HepG2 (cell line): ENCODE data around the gene CHD2. TPM values are rescaled to one million over a fixed set of nuclear protein-coding genes. Genes with fewer than 3 reads are reported as not detected.

Experiments
- ATAC-seq: fragments of 200-7000 bp; cut with Tn5 transposase; 3 replicates; pipeline ENCODE4 v1.9.1; 2020; ENCODE audit warnings: mild to moderate bottlenecking, moderate library complexity
- BruUV-seq: library from RNA; stranded (reverse); fragments of 400-500 nt; replicated peaks from 2 replicates; lab custom pipeline; 2021; lab: Mats Ljungman, UMichigan
- CTCF ChIA-PET: fragments of 300-600 bp; formaldehyde crosslinking; extraction: SDS; loops from one replicate; lab custom pipeline; 2021; ENCODE audit warnings: low total read pairs, inconsistent platforms, low intra/inter-chr PET ratio; lab: Yijun Ruan, JAX
- POLR2A ChIA-PET: fragments of 350-600 bp; sonication (Branson Sonifier 250); formaldehyde crosslinking; loops from one replicate; lab custom pipeline; 2020; ENCODE audit warnings: antibody characterized with exemption, inconsistent platforms; lab: Yijun Ruan, JAX
- DNase-seq: peaks from one replicate; pipeline ENCODE4 v3.0.0-alpha.2; 2015; ENCODE audit warnings: low spot score
- FAIRE-seq: peaks from 3 replicates; lab custom pipeline; 2011; peaks lifted over from hg19 to GRCh38; lab: Jason Lieb, UNC
- H2AFZ ChIP-seq: one replicate; pipeline ENCODE4 v1.6.1; 2011; ENCODE audit warnings: low read length, inconsistent platforms
- H3K27ac ChIP-seq: fragments of 300-600 bp; 3 replicates; pipeline ENCODE4 v1.8.0; 2011; ENCODE audit warnings: mixed run types, mild to moderate bottlenecking, mixed read lengths, low read length, inconsistent platforms; ENCODE audit not compliant: insufficient read depth; ENCODE audit errors: extremely low read length
- H3K27me3 ChIP-seq, 2 experiments: fragments of 200-600 bp in 1 of 2; 2 replicates in 1 of 2; 3 replicates in 1 of 2; pipeline versions ENCODE4 v1.6.0 to v1.8.0; 2011; ENCODE audit warnings: low read length in 2 of 2, mild to moderate bottlenecking in 2 of 2, moderate library complexity in 2 of 2, inconsistent platforms in 1 of 2; ENCODE audit not compliant: insufficient read depth in 2 of 2, control insufficient read depth in 1 of 2
- H3K36me3 ChIP-seq, 2 experiments: fragments of 200-600 bp in 1 of 2; replicated peaks in 1 of 2; 2 replicates in 1 of 2; 3 replicates in 1 of 2; pipeline versions ENCODE4 v1.5.1 to v1.8.0; 2011; ENCODE audit warnings: low read length in 2 of 2, inconsistent platforms in 1 of 2; ENCODE audit not compliant: insufficient read depth in 2 of 2, control insufficient read depth in 1 of 2
- H3K4me1 ChIP-seq: 2 replicates; pipeline ENCODE4 v1.5.1; 2012; ENCODE audit warnings: low read length, inconsistent platforms; ENCODE audit not compliant: insufficient read depth
- H3K4me2 ChIP-seq: 2 replicates; pipeline ENCODE4 v1.6.0; 2011; ENCODE audit warnings: low read depth, low read length, inconsistent platforms
- H3K4me3 ChIP-seq, 3 experiments: fragments of 200-600 bp in 1 of 3; sonication (generic), shearing (Covaris generic) in 1 of 3; replicated peaks in 1 of 3; 2 replicates each; pipeline ENCODE4 v1.5.1; 2011 to 2016; ENCODE audit warnings: low read length in 3 of 3, inconsistent platforms in 2 of 3, low read depth in 2 of 3, mild to moderate bottlenecking in 2 of 3, control low read depth in 1 of 3, mixed read lengths in 1 of 3; ENCODE audit not compliant: insufficient read depth in 1 of 3
- H3K79me2 ChIP-seq: one replicate; pipeline ENCODE4 v1.6.1; 2011; ENCODE audit warnings: low read length, inconsistent platforms; ENCODE audit not compliant: insufficient read depth
- H3K9ac ChIP-seq: 2 replicates; pipeline ENCODE4 v1.6.0; 2011; ENCODE audit warnings: mild to moderate bottlenecking, low read depth, low read length, inconsistent platforms; ENCODE audit not compliant: insufficient read depth
- H3K9me3 ChIP-seq: 2 replicates; pipeline ENCODE4 v1.5.1; 2012; ENCODE audit warnings: mild to moderate bottlenecking, low read length
- H4K20me1 ChIP-seq: 2 replicates; pipeline ENCODE4 v1.6.0; 2011; ENCODE audit warnings: inconsistent platforms, mild to moderate bottlenecking, low read length, moderate library complexity; ENCODE audit not compliant: insufficient read depth
- JUN ChIP-seq: sonication (generic); formaldehyde crosslinking; IDR thresholded peaks from 2 replicates; pipeline ENCODE4 v1.4.0; 2020; ENCODE audit warnings: mild to moderate bottlenecking, missing genetic modification reagents
- KAT7 ChIP-seq: IDR thresholded peaks from 2 replicates; pipeline ENCODE4 v1.6.1; 2018; ENCODE audit warnings: borderline replicate concordance, missing compliant biosample characterization
- PAX8 ChIP-seq: sonication (generic); formaldehyde crosslinking; IDR thresholded peaks from 2 replicates; pipeline ENCODE4 v1.8.0; 2022; ENCODE audit warnings: mild to moderate bottlenecking, missing genetic modification reagents, borderline replicate concordance
- PBX2 ChIP-seq: IDR thresholded peaks from 2 replicates; pipeline ENCODE4 v1.6.1; 2016; ENCODE audit warnings: control low read depth
- POLR2G ChIP-seq: fragments of 200-400 bp; formaldehyde crosslinking; IDR thresholded peaks from 2 replicates; pipeline ENCODE4 v1.6.1; 2018; ENCODE audit warnings: mild to moderate bottlenecking, low read depth, low read length, moderate library complexity
- SALL1 ChIP-seq: sonication (generic); formaldehyde crosslinking; IDR thresholded peaks from 2 replicates; pipeline ENCODE4 v1.8.0; 2022; ENCODE audit warnings: mild to moderate bottlenecking, missing genetic modification reagents
- ZBTB43 ChIP-seq: sonication (generic); formaldehyde crosslinking; conservative IDR thresholded peaks from 2 replicates; pipeline ENCODE4 v1.4.0; 2020; ENCODE audit warnings: missing genetic modification reagents
- ZNF337 ChIP-seq: sonication (generic); formaldehyde crosslinking; IDR thresholded peaks from 2 replicates; pipeline ENCODE4 v1.5.1; 2020; ENCODE audit warnings: missing genetic modification reagents, low read depth, mild to moderate bottlenecking, borderline replicate concordance
- ZNF354B ChIP-seq: sonication (generic); formaldehyde crosslinking; IDR thresholded peaks from 2 replicates; pipeline ENCODE4 v1.8.0; 2022; ENCODE audit warnings: mild to moderate bottlenecking, missing genetic modification reagents
- ZNF503 ChIP-seq: sonication (generic); formaldehyde crosslinking; IDR thresholded peaks from 2 replicates; pipeline ENCODE4 v1.4.0; 2020; ENCODE audit warnings: missing genetic modification reagents
- ZNF747 ChIP-seq: sonication (generic); formaldehyde crosslinking; IDR thresholded peaks from 2 replicates; pipeline ENCODE4 v1.8.1; 2023; ENCODE audit warnings: missing genetic modification reagents, mild to moderate bottlenecking, borderline replicate concordance
- WGBS: methylation state at CpG from one replicate; pipeline ENCODE4 v1.1.6; 2017; ENCODE audit warnings: low lambda C conversion rate; 5-methylcytosine and 5-hydroxymethylcytosine counted together
- in situ Hi-C: cut with HindIII; loops from 2 replicates; pipeline ENCODE4 v1.10.0; 2017; ENCODE audit warnings: low pct_unique_long_range_greater_than_20kb; ENCODE audit not compliant: extremely low pct_ligation_motif_present
- intact Hi-C: fragments of 100-400 bp; cut with micrococcal nuclease; formaldehyde crosslinking; loops from one replicate; pipeline ENCODE4 v1.10.0; 2022; ENCODE audit not compliant: unreplicated experiment
- polyA plus RNA-seq, 8 experiments: library from polyadenylated mRNA; depleted of rRNA in 3 of 8; stranded (reverse) in 7 of 8; unstranded in 1 of 8; fragments of >200 nt; fragmentation: Illumina TruSeq in 4 of 8; extraction: Trizol in 4 of 8; gene quantifications; 2 replicates each; pipeline versions ENCODE4 v1.2.1 to v1.2.3, GENCODE V29; 2011 to 2016; ENCODE audit warnings: low read depth in 4 of 8, missing spikeins in 1 of 8, mixed read lengths in 1 of 8; ENCODE audit not compliant: insufficient read depth in 1 of 8
- total RNA-seq, 5 experiments: library from RNA; depleted of rRNA; stranded (reverse); fragments of >200 nt; fragmentation: Illumina TruSeq; extraction: Trizol; gene quantifications; 2 replicates each; pipeline ENCODE4 v1.2.3, GENCODE V29; 2016; ENCODE audit warnings: low read depth in 1 of 5

The CHD2 gene
- total and polyA plus RNA-seq, 2 of the 13 experiments (the other 11 are each of a cell fraction or from before 2014, with no cell fraction given): 54.0 to 54.1 TPM

GRCh38 chr15:93074599-93074998 lies 174.5 kb downstream of the CHD2 start:
- no TSS peak for BruUV-seq
- intact Hi-C loops (no loop called here), in situ Hi-C loops (no loop called here)
- TF ChIP-seq KAT7 (CRISPR knock-in tag) (no peak), ZNF354B (CRISPR knock-in tag) (no peak), ZNF747 (CRISPR knock-in tag) (no peak), POLR2G (no peak), PAX8 (CRISPR knock-in tag) (no peak), PBX2 (no peak), ZNF503 (CRISPR knock-in tag) (no peak), ZNF337 (no peak), ZBTB43 (CRISPR knock-in tag) (no peak), SALL1 (no peak), JUN (CRISPR knock-in tag) (no peak)
- no peaks in the 10 kb centered on the region for H4K20me1 ChIP-seq
- no peak for DNase-seq
- no peak overlapping the region for H2AFZ ChIP-seq
- H3K4me3 ChIP-seq: no peak overlapping the region
- no peaks in the 10 kb centered on the region for H3K4me1 ChIP-seq
- ChIA-PET POLR2A (no interaction called here), CTCF (no interaction called here)
- no peak overlapping the region for H3K9ac ChIP-seq
- FAIRE-seq: no peak
- no peak overlapping the region for H3K27ac ChIP-seq
- H3K79me2 ChIP-seq: no peaks in the 10 kb centered on the region
- H3K27me3 ChIP-seq: peaks cover 14 to 93% of the 10 kb centered on the region in 2 experiments
- no peak overlapping the region for H3K4me2 ChIP-seq
- no peaks in the 10 kb centered on the region for H3K9me3 ChIP-seq
- ATAC-seq: no peak
- H3K36me3 ChIP-seq: no peaks in the 10 kb centered on the region
- 0% methylated on average over 9 of the region's 13 CpGs for WGBS
